C4-2B (cell line): ENCODE results near the gene ZNF446.

ENCODE experiments used
- ZFX ChIP-seq: fragments of 450-650 bp; IDR thresholded peaks from 2 replicates; pipeline ENCODE4 v1.6.1; 2017
- TF ChIP-seq, protein P1 (sequence below): fragments of 450-650 bp; conservative IDR thresholded peaks from 2 replicates; pipeline ENCODE4 v1.5.1; 2017; ENCODE audit warnings: mild to moderate bottlenecking

DNA sequence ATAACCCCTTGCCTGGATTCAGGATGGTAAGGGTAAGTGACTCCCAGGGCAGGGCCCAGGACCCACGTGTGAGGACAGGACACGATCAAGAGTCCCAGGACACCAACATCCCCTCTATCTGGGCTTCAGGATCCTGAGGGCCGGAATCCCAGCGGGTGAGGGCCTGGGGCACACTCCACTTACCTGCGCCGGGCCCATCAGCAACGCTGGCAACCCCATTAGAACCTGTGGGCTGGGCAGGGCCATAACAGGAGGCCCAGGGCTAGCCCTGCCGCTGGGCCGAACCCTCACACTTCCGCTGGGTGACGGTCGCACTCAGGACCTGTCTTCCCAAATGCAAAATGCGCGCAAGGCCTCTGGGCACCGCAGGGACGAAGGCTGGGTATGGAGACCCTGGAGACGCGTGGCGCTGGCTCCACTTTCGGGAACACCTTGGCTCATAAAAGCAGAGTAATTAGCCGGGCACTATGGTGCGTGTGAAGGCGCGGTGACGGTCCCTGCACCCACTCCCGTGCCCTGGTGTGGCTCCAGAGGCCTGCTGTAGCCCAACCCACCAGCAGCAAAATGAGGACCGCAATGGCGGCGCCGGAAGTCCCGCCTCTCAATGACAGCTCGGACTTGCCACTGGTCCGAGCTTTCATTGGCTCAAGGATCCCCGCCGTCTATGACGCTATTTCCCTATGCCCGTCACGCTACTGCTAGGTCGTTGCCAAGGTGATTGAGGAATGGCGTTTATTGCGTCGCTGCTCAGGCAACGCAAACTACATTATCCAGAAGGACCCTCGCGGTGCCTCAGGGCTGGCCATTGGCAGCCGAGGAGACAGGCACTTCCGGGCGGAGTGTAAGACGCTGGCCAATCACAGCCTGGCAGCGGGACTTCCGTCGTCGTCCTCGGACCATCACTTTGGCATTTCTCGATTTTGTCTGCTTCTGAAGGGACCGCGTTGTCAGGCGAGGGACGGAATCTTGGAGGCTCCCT, 36.3 kb upstream of the ZNF446 start, which contains the start of gene ZNF132:
- TF ChIP-seq, protein P1, sequence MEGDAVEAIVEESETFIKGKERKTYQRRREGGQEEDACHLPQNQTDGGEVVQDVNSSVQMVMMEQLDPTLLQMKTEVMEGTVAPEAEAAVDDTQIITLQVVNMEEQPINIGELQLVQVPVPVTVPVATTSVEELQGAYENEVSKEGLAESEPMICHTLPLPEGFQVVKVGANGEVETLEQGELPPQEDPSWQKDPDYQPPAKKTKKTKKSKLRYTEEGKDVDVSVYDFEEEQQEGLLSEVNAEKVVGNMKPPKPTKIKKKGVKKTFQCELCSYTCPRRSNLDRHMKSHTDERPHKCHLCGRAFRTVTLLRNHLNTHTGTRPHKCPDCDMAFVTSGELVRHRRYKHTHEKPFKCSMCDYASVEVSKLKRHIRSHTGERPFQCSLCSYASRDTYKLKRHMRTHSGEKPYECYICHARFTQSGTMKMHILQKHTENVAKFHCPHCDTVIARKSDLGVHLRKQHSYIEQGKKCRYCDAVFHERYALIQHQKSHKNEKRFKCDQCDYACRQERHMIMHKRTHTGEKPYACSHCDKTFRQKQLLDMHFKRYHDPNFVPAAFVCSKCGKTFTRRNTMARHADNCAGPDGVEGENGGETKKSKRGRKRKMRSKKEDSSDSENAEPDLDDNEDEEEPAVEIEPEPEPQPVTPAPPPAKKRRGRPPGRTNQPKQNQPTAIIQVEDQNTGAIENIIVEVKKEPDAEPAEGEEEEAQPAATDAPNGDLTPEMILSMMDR = no peak
- no peak for TF ChIP-seq ZFX
